IMR-90 (cell line): ENCODE data around the gene PPIC. TPM values are rescaled to one million over a fixed set of nuclear protein-coding genes. Genes with fewer than 3 reads are reported as not detected.
"Not testable (repeated sequence)": the region's sequence is repeated elsewhere in the genome, so short reads cannot be mapped to it uniquely, and the experiment has no call there.

Source experiments
- ATAC-seq: fragments of 200-7000 bp; cut with Tn5 transposase; 2 replicates; pipeline ENCODE4 v1.9.1; 2020; ENCODE audit warnings: low read depth, mild to moderate bottlenecking, moderate library complexity
- BruUV-seq: library from RNA; stranded (reverse); fragments of 400-500 nt; replicated peaks from 2 replicates; lab custom pipeline; 2021; lab: Mats Ljungman, UMichigan
- CTCF ChIA-PET: fragments of 300-600 bp; formaldehyde crosslinking; extraction: SDS; loops from one replicate; lab custom pipeline; 2021; ENCODE audit warnings: antibody characterized with exemption; lab: Yijun Ruan, JAX
- POLR2A ChIA-PET: fragments of 300-600 bp; sonication (Branson Sonifier 250); formaldehyde crosslinking; loops from one replicate; lab custom pipeline; 2022; ENCODE audit warnings: antibody characterized with exemption; ENCODE audit not compliant: unreplicated experiment; lab: Charles Lee
- DNase-seq: peaks from one replicate; pipeline ENCODE4 v3.0.0; 2013
- H2AFZ ChIP-seq: replicated peaks from 2 replicates; pipeline ENCODE3; 2013; ENCODE audit warnings: low read length, mild to moderate bottlenecking; ENCODE audit not compliant: poor library complexity
- H2AK5ac ChIP-seq: 2 replicates; pipeline ENCODE4 v1.6.1; 2013; ENCODE audit warnings: low read depth, low read length, inconsistent platforms
- H2AK9ac ChIP-seq: replicated peaks from 2 replicates; pipeline ENCODE3; 2013; ENCODE audit warnings: mild to moderate bottlenecking, low read depth, low read length, moderate library complexity; ENCODE audit not compliant: poor library complexity
- H2BK120ac ChIP-seq: 2 replicates; pipeline ENCODE4 v1.6.1; 2013; ENCODE audit warnings: low read depth, low read length, inconsistent platforms
- H2BK15ac ChIP-seq: 3 replicates; pipeline ENCODE4 v1.6.1; 2013; ENCODE audit warnings: low read depth, low read length, inconsistent platforms
- H2BK20ac ChIP-seq: 2 replicates; pipeline ENCODE4 v1.6.1; 2013; ENCODE audit warnings: low read depth, mild to moderate bottlenecking, inconsistent platforms, low read length, moderate library complexity
- H2BK5ac ChIP-seq: 2 replicates; pipeline ENCODE4 v1.6.1; 2013; ENCODE audit warnings: mild to moderate bottlenecking, low read depth, low read length, inconsistent platforms; ENCODE audit not compliant: poor library complexity, severe bottlenecking
- H3K14ac ChIP-seq: replicated peaks from 2 replicates; pipeline ENCODE4 v1.6.1; 2013; ENCODE audit warnings: low read depth, low read length, inconsistent platforms
- H3K18ac ChIP-seq: 2 replicates; pipeline ENCODE4 v1.6.1; 2013; ENCODE audit warnings: low read depth, low read length, control low read depth
- H3K23ac ChIP-seq: 2 replicates; pipeline ENCODE4 v1.6.1; 2013; ENCODE audit warnings: low read depth, low read length, inconsistent platforms
- H3K27ac ChIP-seq: 2 replicates; pipeline ENCODE4 v1.5.1; 2013; ENCODE audit warnings: mild to moderate bottlenecking, control low read depth, low read length; ENCODE audit not compliant: insufficient read depth
- H3K27me3 ChIP-seq: 2 replicates; pipeline ENCODE4 v1.6.1; 2013; ENCODE audit warnings: low read length; ENCODE audit not compliant: control insufficient read depth, insufficient read depth
- H3K36me3 ChIP-seq: 2 replicates; pipeline ENCODE4 v1.6.1; 2013; ENCODE audit warnings: low read length, mixed read lengths; ENCODE audit not compliant: control insufficient read depth, insufficient read depth
- H3K4ac ChIP-seq: 2 replicates; pipeline ENCODE4 v1.6.1; 2013; ENCODE audit warnings: low read depth, low read length, inconsistent platforms
- H3K4me1 ChIP-seq: 2 replicates; pipeline ENCODE4 v1.6.1; 2013; ENCODE audit warnings: low read length, mixed read lengths; ENCODE audit not compliant: control insufficient read depth, insufficient read depth
- H3K4me2 ChIP-seq: 2 replicates; pipeline ENCODE4 v1.6.1; 2013; ENCODE audit warnings: low read depth, mild to moderate bottlenecking, control low read depth, low read length, moderate library complexity
- H3K4me3 ChIP-seq: 2 replicates; pipeline ENCODE4 v1.5.1; 2013; ENCODE audit warnings: low read depth, mild to moderate bottlenecking, control low read depth, low read length, moderate library complexity; ENCODE audit not compliant: insufficient read depth
- H3K56ac ChIP-seq: 2 replicates; pipeline ENCODE4 v1.6.1; 2013; ENCODE audit warnings: low read length, inconsistent platforms; ENCODE audit not compliant: insufficient read depth; ENCODE audit errors: extremely low read depth
- H3K79me1 ChIP-seq, 2 experiments: 2 replicates each; pipeline ENCODE4 v1.6.1; 2013; ENCODE audit warnings: low read length in 2 of 2, inconsistent platforms in 1 of 2, low read depth in 1 of 2
- H3K9ac ChIP-seq: 2 replicates; pipeline ENCODE4 v1.6.1; 2013; ENCODE audit warnings: low read depth, low read length, control low read depth
- H3K9me1 ChIP-seq: 2 replicates; pipeline ENCODE4 v1.6.1; 2013; ENCODE audit warnings: low read length, inconsistent platforms; ENCODE audit not compliant: insufficient read depth
- H3K9me3 ChIP-seq: 2 replicates; pipeline ENCODE4 v1.6.1; 2013; ENCODE audit warnings: low read length; ENCODE audit not compliant: control insufficient read depth, insufficient read depth
- H4K20me1 ChIP-seq: 2 replicates; pipeline ENCODE4 v1.6.1; 2013; ENCODE audit warnings: low read length, inconsistent platforms; ENCODE audit not compliant: insufficient read depth
- H4K5ac ChIP-seq: 2 replicates; pipeline ENCODE4 v1.6.1; 2013; ENCODE audit warnings: mild to moderate bottlenecking, low read depth, low read length, control low read depth
- H4K8ac ChIP-seq, 2 experiments: 2 replicates each; pipeline ENCODE4 v1.6.1; 2013; ENCODE audit warnings: low read depth in 2 of 2, low read length in 2 of 2, control low read depth in 1 of 2, inconsistent platforms in 1 of 2
- H4K91ac ChIP-seq: 2 replicates; pipeline ENCODE4 v1.6.1; 2013; ENCODE audit warnings: low read depth, low read length, inconsistent platforms; ENCODE audit not compliant: insufficient read depth
- WGBS, 2 experiments: methylation state at CpG; one replicate each; pipeline versions ENCODE4 v1.1.5 to v1.1.7; 2013; ENCODE audit warnings: missing lambda C conversion rate in 2 of 2; ENCODE audit not compliant: insufficient read length in 1 of 2; ENCODE audit errors: extremely low coverage in 2 of 2; 5-methylcytosine and 5-hydroxymethylcytosine counted together
- dilution Hi-C: fragments of 300-500 bp; cut with HindIII; formaldehyde crosslinking; loops from one replicate; pipeline ENCODE4 v1.14.3; 2018; ENCODE audit warnings: low sequenced_read_pairs; ENCODE audit not compliant: unreplicated experiment
- in situ Hi-C: fragments of 300-500 bp; cut with MboI; formaldehyde crosslinking; loops from 3 replicates; pipeline ENCODE4 v1.14.3; 2019; ENCODE audit warnings: low sequenced_read_pairs, inconsistent platforms, mixed read lengths
- intact Hi-C: fragments of 100-400 bp; cut with micrococcal nuclease; formaldehyde crosslinking; loops from 2 replicates; pipeline ENCODE4 v1.10.0; 2022
- microRNA-seq, 2 experiments: library from miRNA; stranded (forward) in 1 of 2; unstranded in 1 of 2; fragments of 10-50 nt in 1 of 2; fragments of <30 nt in 1 of 2; gene quantifications in 1 of 2; microRNA quantifications in 1 of 2; one replicate each; pipeline versions ENCODE3 to v1.1.0; 2013 to 2020; ENCODE audit not compliant: insufficient read depth in 1 of 2, insufficient read length in 1 of 2, unreplicated experiment in 1 of 2
- polyA plus RNA-seq, 3 experiments: library from polyadenylated mRNA; depleted of rRNA; stranded (reverse); fragments of >200 nt; gene quantifications; 2 replicates each; pipeline ENCODE4 v1.2.3, GENCODE V29; 2012; ENCODE audit warnings: low replicate concordance in 1 of 3
- small RNA-seq, 5 experiments: library from RNA; depleted of rRNA; stranded (forward); fragments of <200 nt; gene quantifications; one replicate each; pipeline ENCODE3, GENCODE V24; 2012
- total RNA-seq: library from RNA; depleted of rRNA; stranded (reverse); fragments of >200 nt; gene quantifications from 2 replicates; pipeline ENCODE4 v1.2.3, GENCODE V29; 2012; rRNA removed

The PPIC gene
- total and polyA plus RNA-seq, 2 of the 4 experiments (the other 2 are of a cell fraction) = 20.6 to 45.6 TPM

DNA sequence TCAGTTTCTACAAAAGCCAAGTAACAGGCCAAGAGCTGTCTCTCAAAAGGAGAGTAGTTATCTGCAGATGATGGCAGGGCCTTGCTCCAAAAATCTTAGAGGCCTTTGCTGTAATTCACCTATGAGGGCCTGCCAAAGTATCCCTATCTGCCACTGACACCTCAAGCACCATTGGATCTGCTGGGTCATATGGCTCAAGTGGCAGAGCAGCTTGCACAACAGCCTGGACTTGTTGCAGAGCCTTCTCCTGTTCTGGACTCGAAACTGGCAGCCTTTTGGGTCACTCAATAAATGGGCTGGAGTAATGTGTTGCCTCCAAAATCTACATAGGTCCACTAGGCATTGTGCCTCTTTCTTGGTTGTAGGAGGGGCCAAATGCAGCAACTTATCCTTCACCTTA lies 62.8 kb downstream of the PPIC start:
- H2AFZ ChIP-seq, H3K9ac ChIP-seq, H3K14ac ChIP-seq, dilution Hi-C loops, CTCF ChIA-PET, H3K27me3 ChIP-seq, H3K23ac ChIP-seq, H2BK5ac ChIP-seq, H3K56ac ChIP-seq, H3K79me1 ChIP-seq, H4K8ac ChIP-seq, H4K5ac ChIP-seq, H3K9me1 ChIP-seq, intact Hi-C loops, H3K9me3 ChIP-seq, in situ Hi-C loops, H2BK15ac ChIP-seq, H3K4me2 ChIP-seq, POLR2A ChIA-PET, H2BK120ac ChIP-seq, H4K20me1 ChIP-seq, DNase-seq, H3K4me1 ChIP-seq, BruUV-seq, H2AK5ac ChIP-seq, H2BK20ac ChIP-seq, H3K27ac ChIP-seq, H4K91ac ChIP-seq, H3K18ac ChIP-seq, H3K4ac ChIP-seq, H3K4me3 ChIP-seq, ATAC-seq, H3K36me3 ChIP-seq, H2AK9ac ChIP-seq: not testable (repeated sequence)
- no CpG with 5 or more reads among the region's 1 CpG for WGBS, 2 experiments

Small RNAs within 50 kb of the gene (microRNA-seq; reads per million reads assigned to microRNA genes)
- gene RN7SL689P (ENCODE audit: insufficient read depth, insufficient read length) (not detected), gene RN7SL711P (ENCODE audit: insufficient read depth, insufficient read length) (not detected)

Small RNAs within 50 kb of the gene (small RNA-seq; reads per million reads assigned to genes)
- 0 reads per million in 5 experiments for gene RN7SL689P
- gene RN7SL711P = 0 reads per million in 5 experiments

Other genes with a start within 250 kb of the PPIC start
- 13.8 and 21.7 TPM in 2 replicates for gene SNX24, start 191.1 kb downstream of the PPIC start, total RNA-seq
- 12.7 and 15.0 TPM in 2 replicates for gene SNX24, start 191.1 kb downstream of the PPIC start, polyA plus RNA-seq (2012; rRNA removed)
- 0.18 and 0.28 TPM in 2 replicates for gene PRDM6, start 52.5 kb upstream of the PPIC start, total RNA-seq
- gene PRDM6, start 52.5 kb upstream of the PPIC start, polyA plus RNA-seq (2012; rRNA removed) = 1.0 and 1.1 TPM in 2 replicates